NK-92 treated with Interleukin-12 subunit alpha and Interleukin-12 subunit beta, amount 100 ng/mL, for 24 hours (cell line): ENCODE data around the gene CD81.

Experiments used
- DNase-seq: peaks from one replicate; lab custom pipeline; 2025; lab: John Stamatoyannopoulos, UW

Gene CD81

GRCh38 chr11:2436521-2437031, 59.5 kb downstream of the CD81 start:
- DNase-seq, result no peak

- DNase-seq, result no peak
Measured at GRCh38 chr11:2437516-2437915, 60.4 kb downstream of the CD81 start.

- DNase-seq, result no peak
Measured at GRCh38 chr11:2439820-2440219, 62.7 kb downstream of the CD81 start.

GRCh38 chr11:2440646-2441045, 63.5 kb downstream of the CD81 start:
- no peak for DNase-seq

- no peak for DNase-seq
Measured at GRCh38 chr11:2441171-2441570, 64.1 kb downstream of the CD81 start.

GRCh38 chr11:2442589-2442988, 65.5 kb downstream of the CD81 start:
- DNase-seq, result no peak

- no peak for DNase-seq
Measured at GRCh38 chr11:2443406-2443805, 66.3 kb downstream of the CD81 start.

GRCh38 chr11:2443881-2444820, 67.0 kb downstream of the CD81 start, which contains the start of gene TRPM5:
TRPM5 (minus strand) TSS chr11:2444514; CDS start chr11:2423036, 21,478 bp downstream.
- no peak for DNase-seq

GRCh38 chr11:2444821-2445745, 68.0 kb downstream of the CD81 start, which contains the start of gene KCNQ1:
KCNQ1 (plus strand) TSS chr11:2445008; CDS start chr11:2445099, 91 bp downstream.
- DNase-seq, result no peak

GRCh38 chr11:2445746-2446551, 68.8 kb downstream of the CD81 start:
- no peak for DNase-seq

GRCh38 chr11:2446590-2447252, 69.6 kb downstream of the CD81 start:
- no peak for DNase-seq
